ENCODE measurements around the gene ASIC2.

The ASIC2 gene

GRCh38 chr17:33291248-33292200 is 1.6 kb downstream of the ASIC2 start:
- DNase-seq (ENCODE audit: extremely low read depth, low read depth) = no peak
- TF ChIP-seq, protein P1, sequence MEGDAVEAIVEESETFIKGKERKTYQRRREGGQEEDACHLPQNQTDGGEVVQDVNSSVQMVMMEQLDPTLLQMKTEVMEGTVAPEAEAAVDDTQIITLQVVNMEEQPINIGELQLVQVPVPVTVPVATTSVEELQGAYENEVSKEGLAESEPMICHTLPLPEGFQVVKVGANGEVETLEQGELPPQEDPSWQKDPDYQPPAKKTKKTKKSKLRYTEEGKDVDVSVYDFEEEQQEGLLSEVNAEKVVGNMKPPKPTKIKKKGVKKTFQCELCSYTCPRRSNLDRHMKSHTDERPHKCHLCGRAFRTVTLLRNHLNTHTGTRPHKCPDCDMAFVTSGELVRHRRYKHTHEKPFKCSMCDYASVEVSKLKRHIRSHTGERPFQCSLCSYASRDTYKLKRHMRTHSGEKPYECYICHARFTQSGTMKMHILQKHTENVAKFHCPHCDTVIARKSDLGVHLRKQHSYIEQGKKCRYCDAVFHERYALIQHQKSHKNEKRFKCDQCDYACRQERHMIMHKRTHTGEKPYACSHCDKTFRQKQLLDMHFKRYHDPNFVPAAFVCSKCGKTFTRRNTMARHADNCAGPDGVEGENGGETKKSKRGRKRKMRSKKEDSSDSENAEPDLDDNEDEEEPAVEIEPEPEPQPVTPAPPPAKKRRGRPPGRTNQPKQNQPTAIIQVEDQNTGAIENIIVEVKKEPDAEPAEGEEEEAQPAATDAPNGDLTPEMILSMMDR (IDR thresholded peaks at IDR 0.05; ENCODE audit: low read depth, low read length, missing control alignments) = no peak
- H3K4me3 ChIP-seq (replicated peaks; ENCODE audit: low read depth, low read length) = 0 out of 2 replicates have a peak overlapping the region, but pooled peaks have one; percentile 19

DNA sequence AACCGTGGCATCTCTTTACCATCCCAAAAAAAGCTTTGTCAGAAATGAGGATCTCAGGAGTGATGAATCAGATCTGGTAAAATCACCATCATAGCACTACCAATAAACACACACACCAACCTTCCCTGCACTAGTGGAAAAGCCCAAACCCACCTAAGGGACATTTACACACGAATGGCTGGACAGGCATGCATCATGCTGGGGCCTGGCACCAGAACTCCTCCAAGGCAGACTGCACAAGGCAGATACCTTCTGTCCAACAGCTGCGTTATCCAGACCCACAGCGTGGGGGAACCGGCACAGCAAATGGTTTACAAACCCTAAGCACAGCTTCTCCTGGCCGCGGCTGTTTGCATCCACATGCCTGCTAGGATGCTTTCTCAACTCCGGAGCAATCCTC is 2.8 kb downstream of the ASIC2 start:
- H3K4me3 ChIP-seq (replicated peaks; ENCODE audit: low read depth, low read length) = no peak overlapping the region
- no peak for DNase-seq (ENCODE audit: extremely low read depth, low read depth)
- TF ChIP-seq, protein P1 (IDR thresholded peaks at IDR 0.05; ENCODE audit: low read depth, low read length, missing control alignments) = no peak

- TF ChIP-seq, protein P1 (IDR thresholded peaks at IDR 0.05; ENCODE audit: low read depth, low read length, missing control alignments) = no peak
- H3K4me3 ChIP-seq (replicated peaks; ENCODE audit: low read depth, low read length) = no peak overlapping the region
- DNase-seq (ENCODE audit: extremely low read depth, low read depth) = no peak
Measured at GRCh38 chr17:33288954-33289353, 4.1 kb downstream of the ASIC2 start.

DNA sequence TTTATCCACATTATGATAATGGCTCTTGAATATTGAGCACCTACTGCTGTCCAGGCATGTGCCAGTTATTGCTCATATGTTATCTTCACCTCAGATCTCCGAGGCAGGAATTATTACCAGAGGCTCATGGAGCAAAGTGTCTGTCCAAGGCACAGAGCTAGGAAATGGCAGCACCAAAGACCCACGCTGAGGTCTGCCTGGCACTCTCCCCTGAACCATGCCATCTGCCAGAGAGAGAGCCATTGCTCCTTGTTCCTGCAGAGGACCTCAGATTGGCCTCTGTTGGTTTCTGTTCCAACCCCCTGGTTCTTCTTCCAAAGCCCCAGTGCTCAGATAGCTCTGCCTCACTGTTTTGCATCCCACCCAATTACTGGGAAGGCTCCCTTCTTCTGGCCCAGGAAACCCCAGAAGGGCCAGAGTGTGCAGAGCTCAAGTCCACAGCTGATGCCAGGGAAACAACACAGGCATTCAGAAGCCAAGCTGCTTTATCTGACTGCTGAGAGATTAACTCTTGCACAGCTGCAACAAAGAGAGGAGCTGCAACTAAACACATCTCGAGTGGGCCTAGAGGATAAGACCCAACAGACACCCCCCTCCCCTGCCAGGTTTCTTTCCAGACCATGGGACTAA is 5.9 kb downstream of the ASIC2 start:
- DNase-seq (ENCODE audit: extremely low read depth, low read depth) = no peak
- TF ChIP-seq, protein P1 (IDR thresholded peaks at IDR 0.05; ENCODE audit: low read depth, low read length, missing control alignments) = no peak
- no peak overlapping the region for H3K4me3 ChIP-seq (replicated peaks; ENCODE audit: low read depth, low read length)

GRCh38 chr17:33285413-33285812 is 7.7 kb downstream of the ASIC2 start:
- TF ChIP-seq, protein P1 (IDR thresholded peaks at IDR 0.05; ENCODE audit: low read depth, low read length, missing control alignments) = no peak
- no peak overlapping the region for H3K4me3 ChIP-seq (replicated peaks; ENCODE audit: low read depth, low read length)
- no peak for DNase-seq (ENCODE audit: extremely low read depth, low read depth)

DNA sequence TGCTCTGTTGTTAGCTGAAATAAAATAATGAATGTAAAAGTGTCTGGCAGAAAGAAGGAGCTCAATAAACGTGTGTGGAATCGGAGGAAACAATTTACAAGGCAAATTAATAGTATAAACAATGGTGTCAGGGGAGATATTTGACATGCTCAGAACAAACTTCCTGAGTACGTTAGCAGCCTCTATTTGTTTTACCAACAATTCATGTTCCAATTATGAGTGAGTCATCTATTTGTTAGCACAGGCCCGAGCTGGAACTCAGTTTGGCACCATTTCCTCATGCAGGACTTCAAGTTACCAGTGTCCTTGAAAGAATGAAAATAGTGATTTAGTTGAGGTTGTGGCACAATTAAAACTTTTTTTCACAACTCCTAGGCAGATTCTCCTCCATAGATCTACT is 9.1 kb downstream of the ASIC2 start:
- peak; percentile 24 for DNase-seq (ENCODE audit: extremely low read depth, low read depth)

More for the DNA sequence above, 9.1 kb downstream of the ASIC2 start:
- TF ChIP-seq, protein P1 (IDR thresholded peaks at IDR 0.05; ENCODE audit: low read depth, low read length, missing control alignments) = no peak
- no peak overlapping the region for H3K4me3 ChIP-seq (replicated peaks; ENCODE audit: low read depth, low read length)
